ENCODE results near the gene TBL1Y. TPM values are rescaled to one million over a fixed set of nuclear protein-coding genes. Genes with fewer than 3 reads are reported as not detected.
"Not testable (repeated sequence)": the region's sequence is repeated elsewhere in the genome, so short reads cannot be mapped to it uniquely, and the experiment has no call there.

TBL1Y gene
- total and polyA plus RNA-seq, 10 donors, result not detected

DNA sequence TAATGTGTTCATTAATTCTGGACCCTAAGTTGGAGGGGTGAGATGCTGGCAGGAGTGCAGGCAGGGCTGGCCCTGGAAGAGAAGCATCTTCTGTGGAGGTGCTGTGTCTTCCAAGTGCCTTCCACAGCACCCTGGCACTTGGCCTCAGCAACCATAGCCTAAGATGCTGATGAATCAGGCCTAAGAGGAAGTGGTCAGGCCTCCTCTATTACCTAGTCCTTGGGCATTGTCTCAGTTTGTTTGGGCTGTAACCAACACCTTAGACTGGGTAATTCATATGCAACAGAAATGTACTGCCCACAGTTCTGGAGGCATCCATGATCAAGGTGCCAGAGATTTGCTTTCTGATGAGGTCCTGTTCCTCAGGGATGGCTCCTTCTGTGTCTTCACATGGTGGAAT, 128.5 kb downstream of the TBL1Y start:
- Histone ChIP-seq H3K36me3 (no peaks in the 10 kb centered on the region), H3K4me3 (no peak overlapping the region), H3K4me1 (no peaks in the 10 kb centered on the region), H3K27me3 (replicated peaks in 1 of 7) (no peaks in the 10 kb centered on the region), H3K27ac (no peak overlapping the region), H3K9me3 (no peaks in the 10 kb centered on the region)
- intact Hi-C loops (cut with DNase I; ENCODE audit: low total_unique reads), result no loop called here
- no peak for DNase-seq
- no peak for TF ChIP-seq POLR2A (IDR thresholded peaks at IDR 0.05)

DNA sequence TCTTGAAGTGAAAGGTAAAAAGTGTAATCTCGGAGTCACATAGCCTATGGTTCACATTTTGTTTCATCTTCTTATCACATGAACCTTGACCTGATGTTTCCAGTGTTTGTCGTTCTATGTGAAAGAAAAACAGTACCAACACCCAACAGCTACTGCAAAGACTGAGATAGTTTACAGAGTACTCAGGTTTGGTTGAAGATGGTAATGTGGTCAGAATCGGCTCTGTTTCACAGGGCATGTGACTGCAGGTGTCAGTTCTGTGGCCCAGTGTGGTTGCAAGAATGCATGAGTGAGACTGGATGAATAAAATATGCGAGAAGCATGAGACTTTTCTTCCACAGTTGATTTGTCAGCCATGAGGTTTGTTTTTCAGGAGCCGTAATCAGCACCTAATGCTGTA, 130.2 kb downstream of the TBL1Y start:
- intact Hi-C loops (cut with DNase I; ENCODE audit: low total_unique reads), result no loop called here
- no peaks in the 10 kb centered on the region for H3K36me3 ChIP-seq
- H3K4me3 ChIP-seq, result no peak overlapping the region
- no peaks in the 10 kb centered on the region for H3K27me3 ChIP-seq (replicated peaks in 1 of 7)
- no peak for DNase-seq
- no peaks in the 10 kb centered on the region for H3K4me1 ChIP-seq
- no peak overlapping the region for H3K27ac ChIP-seq
- 69 to 83% (median 75%) methylated on average over 5 of the region's 5 CpGs; no CpG with 5 or more reads in 2 of the 5 donors for WGBS, 5 donors
- H3K9me3 ChIP-seq, result no peaks in the 10 kb centered on the region
- TF ChIP-seq, protein P1, sequence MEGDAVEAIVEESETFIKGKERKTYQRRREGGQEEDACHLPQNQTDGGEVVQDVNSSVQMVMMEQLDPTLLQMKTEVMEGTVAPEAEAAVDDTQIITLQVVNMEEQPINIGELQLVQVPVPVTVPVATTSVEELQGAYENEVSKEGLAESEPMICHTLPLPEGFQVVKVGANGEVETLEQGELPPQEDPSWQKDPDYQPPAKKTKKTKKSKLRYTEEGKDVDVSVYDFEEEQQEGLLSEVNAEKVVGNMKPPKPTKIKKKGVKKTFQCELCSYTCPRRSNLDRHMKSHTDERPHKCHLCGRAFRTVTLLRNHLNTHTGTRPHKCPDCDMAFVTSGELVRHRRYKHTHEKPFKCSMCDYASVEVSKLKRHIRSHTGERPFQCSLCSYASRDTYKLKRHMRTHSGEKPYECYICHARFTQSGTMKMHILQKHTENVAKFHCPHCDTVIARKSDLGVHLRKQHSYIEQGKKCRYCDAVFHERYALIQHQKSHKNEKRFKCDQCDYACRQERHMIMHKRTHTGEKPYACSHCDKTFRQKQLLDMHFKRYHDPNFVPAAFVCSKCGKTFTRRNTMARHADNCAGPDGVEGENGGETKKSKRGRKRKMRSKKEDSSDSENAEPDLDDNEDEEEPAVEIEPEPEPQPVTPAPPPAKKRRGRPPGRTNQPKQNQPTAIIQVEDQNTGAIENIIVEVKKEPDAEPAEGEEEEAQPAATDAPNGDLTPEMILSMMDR (IDR thresholded peaks at IDR 0.05 in 8 of 11, conservative IDR thresholded peaks at IDR 0.05 in 3 of 11), result no peak
- no peak for TF ChIP-seq POLR2AphosphoS5 (IDR thresholded peaks at IDR 0.05)
- no peak for TF ChIP-seq POLR2A (IDR thresholded peaks at IDR 0.05)

DNA sequence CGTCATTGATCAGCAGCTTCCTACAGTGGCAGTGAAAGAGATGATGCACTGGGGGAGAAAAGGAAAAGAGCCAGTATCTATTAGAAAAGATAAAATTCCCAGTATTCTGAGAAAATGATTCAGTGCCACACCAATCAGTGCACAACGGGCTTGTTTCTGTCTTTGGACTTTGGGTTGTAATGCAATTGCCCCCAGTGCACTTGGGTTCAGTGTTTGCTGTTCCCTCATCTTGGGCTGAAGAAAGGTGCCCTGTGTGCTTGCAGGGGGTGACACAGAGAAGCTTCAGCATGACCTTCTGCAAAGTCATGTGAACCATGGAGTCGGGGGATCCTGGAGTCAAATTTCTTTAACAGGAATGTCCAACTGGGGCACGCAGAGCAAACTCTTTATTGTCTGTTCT, 131.5 kb downstream of the TBL1Y start:
- intact Hi-C loops (cut with DNase I; ENCODE audit: low total_unique reads), result no loop called here
- Histone ChIP-seq H3K4me3 (no peak overlapping the region), H3K4me1 (no peaks in the 10 kb centered on the region), H3K9me3 (no peaks in the 10 kb centered on the region), H3K27ac (no peak overlapping the region), H3K36me3 (no peaks in the 10 kb centered on the region), H3K27me3 (replicated peaks in 1 of 7) (no peaks in the 10 kb centered on the region)
- 88 to 89% (median 89%) methylated on average over 4 of the region's 4 CpGs; no CpG with 5 or more reads in 2 of the 5 donors for WGBS, 5 donors
- DNase-seq, result no peak
- TF ChIP-seq, protein P1 (IDR thresholded peaks at IDR 0.05 in 8 of 11, conservative IDR thresholded peaks at IDR 0.05 in 3 of 11), result no peak
- TF ChIP-seq POLR2AphosphoS5 (IDR thresholded peaks at IDR 0.05) (no peak), POLR2A (IDR thresholded peaks at IDR 0.05) (no peak)

DNA sequence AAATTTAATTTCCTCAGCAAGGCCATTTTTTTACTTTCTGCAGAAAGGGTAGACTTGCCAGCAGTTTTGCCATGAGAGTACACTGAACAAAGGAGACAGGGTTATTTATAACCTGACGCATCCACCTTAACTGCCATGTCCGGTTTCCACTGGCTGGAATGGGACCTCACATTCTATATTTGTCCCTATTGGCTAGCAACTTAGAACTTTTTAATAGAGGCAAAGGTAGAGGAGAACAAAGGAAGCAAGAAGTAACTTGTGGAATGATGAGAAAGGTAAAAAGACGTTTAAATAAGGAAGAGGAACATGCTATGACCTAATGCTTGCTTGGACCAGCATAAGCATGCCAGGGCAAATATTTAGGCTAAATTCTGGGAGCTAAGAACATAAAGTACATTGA, 142.0 kb downstream of the TBL1Y start:
- H3K27ac ChIP-seq; H3K27me3 ChIP-seq (replicated peaks in 1 of 7); H3K36me3 ChIP-seq; H3K9me3 ChIP-seq; DNase-seq; H3K4me3 ChIP-seq; intact Hi-C loops (cut with DNase I; ENCODE audit: low total_unique reads); H3K4me1 ChIP-seq: not testable (repeated sequence)
- 59 to 61% (median 60%) methylated on average over 3 of the region's 3 CpGs; no CpG with 5 or more reads in 2 of the 5 donors for WGBS, 5 donors

DNA sequence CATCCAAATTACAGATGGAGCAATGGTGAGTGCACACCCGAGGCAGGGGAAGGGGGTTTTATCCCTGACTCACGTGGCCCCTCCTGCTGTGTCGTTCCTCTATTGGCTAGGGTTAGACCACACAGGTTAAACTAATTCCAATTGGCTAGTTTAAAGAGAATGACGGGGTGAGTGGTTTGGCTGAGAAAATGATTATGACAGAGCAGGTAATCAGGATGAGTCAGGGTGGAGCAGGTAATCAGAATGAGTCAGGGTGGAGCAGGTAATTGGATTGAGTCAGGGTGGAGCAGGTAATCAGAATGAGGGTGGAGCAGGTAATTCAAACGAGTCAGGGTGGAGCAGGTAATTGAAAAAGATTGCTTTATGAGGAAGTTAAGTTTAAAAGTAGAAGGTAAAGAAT, 146.4 kb downstream of the TBL1Y start:
- intact Hi-C loops (cut with DNase I; ENCODE audit: low total_unique reads), result no loop called here
- no peak for DNase-seq
- H3K9me3 ChIP-seq, result no peaks in the 10 kb centered on the region
- no peaks in the 10 kb centered on the region for H3K27me3 ChIP-seq (replicated peaks in 1 of 7)
- H3K4me3 ChIP-seq, result no peak overlapping the region
- WGBS, 5 donors, result 62 to 74% (median 71%) methylated on average over 5 of the region's 5 CpGs; no CpG with 5 or more reads in 2 of the 5 donors
- no peaks in the 10 kb centered on the region for H3K36me3 ChIP-seq
- H3K27ac ChIP-seq, result no peak overlapping the region
- TF ChIP-seq, protein P1 (IDR thresholded peaks at IDR 0.05 in 8 of 11, conservative IDR thresholded peaks at IDR 0.05 in 3 of 11), result no peak
- TF ChIP-seq POLR2A (IDR thresholded peaks at IDR 0.05) (no peak), POLR2AphosphoS5 (IDR thresholded peaks at IDR 0.05) (no peak)
- H3K4me1 ChIP-seq, result no peaks in the 10 kb centered on the region
